ENCODE measurements around the gene INPP5E.

Gene INPP5E

DNA sequence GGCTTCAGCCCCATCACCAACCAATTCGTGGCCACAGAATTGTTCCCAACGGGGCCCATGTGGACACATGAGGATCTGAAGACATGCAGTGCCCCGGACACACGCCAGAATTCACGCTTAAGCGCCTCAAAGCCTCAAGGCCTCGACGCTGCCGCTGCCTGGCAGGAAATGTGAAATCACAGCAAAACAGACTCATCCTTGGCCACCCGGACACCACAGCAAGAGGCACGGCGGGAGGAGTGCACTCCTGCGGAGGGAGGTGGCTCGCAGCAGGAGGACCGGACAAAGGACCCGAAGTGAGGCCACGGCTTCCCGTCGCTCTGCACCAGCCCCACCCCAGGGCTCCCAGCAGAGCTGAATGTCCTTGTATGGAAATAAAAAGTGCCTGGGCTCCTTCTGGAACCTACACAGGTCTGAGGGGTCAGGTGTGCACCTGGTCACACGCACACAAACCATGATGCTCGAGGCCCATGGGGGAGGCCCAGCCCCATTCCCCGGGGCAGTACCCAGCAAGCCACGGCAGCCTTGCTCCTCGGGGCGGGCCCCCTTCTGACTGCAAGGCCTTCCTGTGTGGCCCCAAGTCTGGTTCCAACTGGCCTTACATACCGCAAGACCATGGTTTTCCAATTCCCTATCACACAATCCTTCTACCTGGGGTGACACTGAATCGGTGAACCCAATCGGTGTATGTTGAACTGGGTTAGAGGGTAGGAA lies 33.2 kb upstream of the INPP5E start:
- no peak for DNase-seq

- DNase-seq, result no peak
These were observed 32.3 kb upstream of the INPP5E start for GRCh38 chr9:136471802-136472487.

GRCh38 chr9:136470792-136471469 lies 31.3 kb upstream of the INPP5E start:
- no peak for DNase-seq

GRCh38 chr9:136470356-136470755 lies 30.7 kb upstream of the INPP5E start:
- DNase-seq, result no peak

DNA sequence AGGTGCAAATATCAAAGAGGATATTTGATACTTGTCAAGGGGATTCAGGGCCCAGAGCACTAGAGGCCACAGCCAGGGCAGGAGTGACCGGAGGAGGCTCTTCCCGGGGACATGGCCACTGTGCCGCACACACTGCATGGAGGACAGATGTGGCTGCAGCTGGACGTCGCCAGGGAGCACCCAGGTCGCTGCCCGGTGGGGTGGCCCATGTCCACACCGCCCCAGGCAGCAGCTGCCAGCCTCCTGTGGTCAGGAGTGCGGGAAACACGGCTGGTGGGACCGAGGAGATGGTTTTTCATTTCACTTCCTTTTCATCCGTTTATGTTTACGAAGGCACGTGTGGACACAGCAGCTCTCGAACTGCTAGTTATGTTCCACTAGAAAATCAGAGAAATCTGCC lies 28.1 kb upstream of the INPP5E start:
- DNase-seq, result no peak

DNA sequence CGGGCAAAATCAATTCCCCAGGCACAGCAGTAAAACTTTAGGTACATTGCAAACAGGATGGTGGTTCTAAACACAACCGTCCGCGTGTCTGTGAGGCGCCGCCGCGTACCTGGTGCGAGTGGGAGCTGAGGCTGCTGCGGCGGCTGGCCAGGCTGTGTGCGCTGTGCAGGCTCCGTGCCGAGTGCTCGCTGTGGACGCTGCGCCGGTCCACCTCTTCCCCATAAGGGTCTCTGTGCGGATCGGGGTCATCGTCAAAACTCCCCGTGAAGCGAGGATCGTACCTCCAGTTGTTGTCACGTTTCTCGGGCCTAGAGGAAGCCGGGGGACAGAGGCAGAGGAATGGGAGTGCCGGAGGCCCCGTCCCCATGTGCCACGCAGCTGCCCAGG lies 26.5 kb upstream of the INPP5E start:
- DNase-seq, result no peak

DNA sequence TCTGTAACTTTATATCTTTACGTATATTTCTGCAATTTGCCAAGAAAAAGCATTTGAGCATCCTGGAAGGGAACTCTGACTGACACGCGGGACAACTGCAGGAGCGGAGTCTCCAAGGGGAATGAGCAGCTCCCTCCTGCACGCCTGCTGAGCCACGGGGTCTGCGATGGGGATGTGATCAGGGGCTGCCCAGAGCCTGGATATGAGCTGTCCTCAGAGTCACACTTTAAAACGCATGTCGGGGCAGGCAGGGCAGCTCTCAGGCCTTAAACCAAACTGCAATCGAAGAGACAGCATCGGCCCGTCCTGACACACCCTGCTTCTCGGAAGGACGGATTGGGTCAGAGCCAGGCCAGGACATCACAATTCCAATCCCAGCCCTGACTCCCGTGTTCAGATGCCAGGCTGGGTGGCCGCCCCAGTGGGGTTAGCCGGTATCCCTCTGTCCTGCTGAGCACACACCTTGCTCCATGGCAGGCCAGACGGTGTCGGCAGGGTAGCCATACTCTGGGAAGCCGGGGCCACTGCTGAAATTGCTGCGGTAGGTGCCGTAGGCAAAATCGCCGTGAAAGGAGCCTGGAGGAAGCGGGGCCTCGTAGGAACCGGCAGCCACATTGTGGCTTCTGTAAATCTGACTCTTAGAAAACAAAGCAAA lies 26.0 kb upstream of the INPP5E start:
- DNase-seq, result no peak

- DNase-seq, result no peak
These were observed 24.6 kb upstream of the INPP5E start for GRCh38 chr9:136464241-136464640.

- no peak for DNase-seq
These were observed 23.9 kb upstream of the INPP5E start for GRCh38 chr9:136463578-136463977.

DNA sequence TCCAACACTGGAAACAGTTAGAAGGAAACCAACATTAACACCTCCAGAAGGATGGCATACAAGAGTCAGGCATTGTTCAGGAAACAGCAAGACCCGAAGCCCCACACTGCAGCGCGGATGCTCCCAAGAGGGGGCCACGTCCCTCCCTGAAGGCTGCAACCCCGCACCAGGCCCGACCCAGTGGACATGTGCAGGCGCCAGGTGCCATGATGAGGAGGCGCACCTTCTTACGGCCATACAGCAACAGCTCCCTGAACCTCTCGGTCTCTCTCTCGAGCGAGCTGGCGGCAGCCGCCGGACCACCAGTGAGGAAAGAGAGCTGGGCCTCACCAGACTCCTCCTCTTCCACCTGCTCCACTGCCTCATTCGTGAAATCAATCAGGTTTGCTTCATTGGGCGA lies 23.0 kb upstream of the INPP5E start:
- DNase-seq, result no peak

GRCh38 chr9:136460772-136461325 lies 21.2 kb upstream of the INPP5E start:
- DNase-seq, result no peak

GRCh38 chr9:136459425-136459824 lies 19.8 kb upstream of the INPP5E start:
- DNase-seq, result no peak

- DNase-seq, result no peak
These were observed 17.7 kb upstream of the INPP5E start for GRCh38 chr9:136457326-136457725.

DNA sequence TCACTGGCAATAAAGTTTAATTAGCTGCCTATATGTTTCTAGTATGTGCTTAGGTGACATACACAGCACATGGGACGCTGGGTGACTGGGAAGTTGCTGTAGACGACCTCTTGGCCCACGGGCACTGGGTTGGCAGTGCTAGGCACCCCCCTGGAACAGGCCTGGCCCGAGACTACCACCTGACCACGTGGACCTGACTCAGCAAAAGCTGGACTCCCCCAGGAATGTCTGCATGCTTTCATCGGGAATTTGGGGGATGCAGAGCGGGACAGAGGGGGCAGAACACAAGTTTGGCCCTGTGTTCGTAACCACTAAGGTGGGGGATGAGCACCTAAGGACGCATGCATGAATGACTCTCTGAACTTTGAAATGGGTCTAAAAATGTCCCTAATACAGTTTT lies 16.6 kb upstream of the INPP5E start:
- no peak for DNase-seq

DNA sequence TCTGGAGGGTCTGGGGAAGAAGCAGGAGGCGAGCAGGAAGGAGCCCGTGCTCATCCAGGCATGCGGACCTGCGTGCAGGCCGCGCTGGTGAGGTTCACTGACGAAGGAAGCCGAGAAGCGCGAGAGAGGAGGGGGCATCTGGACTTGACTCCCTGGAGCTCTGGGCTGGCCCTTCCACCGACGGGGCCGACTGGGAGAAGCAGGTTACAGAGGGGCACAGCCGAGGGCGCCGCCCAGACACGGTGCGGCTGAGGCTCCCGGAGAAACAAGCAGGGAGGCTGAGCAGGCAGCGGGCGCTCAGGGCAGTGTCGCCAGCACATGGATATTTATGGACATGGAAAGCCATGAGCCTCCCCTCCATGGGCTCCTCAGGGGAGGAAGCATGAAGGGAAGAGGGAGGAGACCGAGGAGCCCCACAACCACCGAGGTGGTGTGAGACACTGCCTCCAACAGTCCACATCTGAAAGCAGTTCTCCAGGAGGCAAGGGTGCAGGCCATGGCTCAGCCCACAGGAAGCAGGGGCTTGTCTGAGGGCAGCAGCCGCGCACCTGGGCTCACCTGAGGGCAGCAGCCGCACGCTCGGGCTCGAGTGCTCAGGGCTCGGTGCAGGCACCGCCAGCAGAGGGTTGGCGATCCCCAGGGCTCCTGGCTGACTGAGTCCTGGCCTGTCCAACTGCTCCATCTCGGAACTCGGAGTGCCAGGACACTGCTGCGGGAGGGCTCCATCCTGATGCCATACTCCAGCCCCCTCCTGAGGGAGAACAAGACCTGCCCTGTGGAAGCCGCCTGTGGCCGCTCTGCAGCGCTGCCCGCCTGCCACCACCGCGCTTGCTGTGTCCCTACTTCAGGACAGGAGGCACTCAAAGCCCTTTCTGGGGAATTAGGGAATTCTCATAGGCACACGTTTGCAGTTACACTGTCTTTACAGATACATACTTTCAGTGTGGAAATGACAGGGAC lies 15.7 kb upstream of the INPP5E start:
- DNase-seq, result no peak

GRCh38 chr9:136454026-136454796 lies 14.6 kb upstream of the INPP5E start:
- no peak for DNase-seq

DNA sequence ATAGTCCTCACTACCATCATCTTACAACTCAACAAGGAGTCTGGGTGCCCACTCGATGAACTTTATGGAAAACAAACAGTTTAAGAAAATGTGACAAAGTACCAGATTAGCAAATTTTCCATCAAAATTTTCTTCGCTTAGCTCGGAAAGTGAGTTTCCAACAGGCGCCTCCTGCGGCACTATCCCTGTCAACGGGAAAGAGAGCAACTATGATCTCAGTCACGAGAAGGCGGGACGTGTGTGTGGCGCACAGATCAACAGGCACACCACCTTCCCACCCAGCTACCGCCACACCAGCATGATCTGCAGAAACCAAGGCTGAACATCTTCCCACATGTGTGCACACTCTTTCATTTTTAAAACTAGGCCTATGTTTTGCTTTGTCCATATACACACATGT lies 13.7 kb upstream of the INPP5E start:
- no peak for DNase-seq

GRCh38 chr9:136451221-136451877 lies 11.7 kb upstream of the INPP5E start:
- no peak for DNase-seq

DNA sequence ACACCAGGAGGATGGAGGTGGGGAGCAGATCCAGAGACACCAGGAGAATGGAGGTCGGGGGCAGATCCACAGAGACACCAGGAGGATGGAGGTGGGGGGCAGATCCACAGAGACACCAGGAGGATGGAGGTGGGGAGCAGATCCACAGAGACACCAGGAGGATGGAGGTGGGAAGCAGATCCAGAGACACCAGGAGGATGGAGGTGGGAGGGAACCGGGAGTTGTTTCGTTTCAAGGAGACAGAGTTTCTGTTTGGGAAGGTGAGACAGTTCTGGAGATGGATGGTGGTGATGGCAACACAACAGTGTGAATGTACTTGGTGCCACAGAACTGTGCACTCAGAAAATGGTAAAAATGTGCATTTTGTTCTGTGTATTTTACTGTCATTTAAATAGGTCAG lies 9.0 kb upstream of the INPP5E start:
- DNase-seq, result no peak

- no peak for DNase-seq
These were observed 7.6 kb upstream of the INPP5E start for GRCh38 chr9:136447173-136447778.
